ENCODE measurements around the gene S100A16.

S100A16 gene

GRCh38 chr1:153624965-153625611 is 12.2 kb upstream of the S100A16 start:
- Histone ChIP-seq H3K4me3 (ENCODE audit: low read length) (peak overlapping the region; percentile 19), H3K27me3 (ENCODE audit: control insufficient read depth, insufficient read depth, low read length) (no peaks in the 10 kb centered on the region), H3K4me1 (ENCODE audit: control insufficient read depth, insufficient read depth, low read length) (peaks cover 20% of the 10 kb centered on the region), H3K27ac (ENCODE audit: low read depth, low read length) (peak overlapping the region; percentile 94), H3K9ac (ENCODE audit: low read length) (no peak overlapping the region), H3K36me3 (ENCODE audit: control insufficient read depth, insufficient read depth, low read length) (no peaks in the 10 kb centered on the region)

- Histone ChIP-seq H3K27ac (ENCODE audit: low read depth, low read length) (no peak overlapping the region), H3K9ac (ENCODE audit: low read length) (no peak overlapping the region), H3K36me3 (ENCODE audit: control insufficient read depth, insufficient read depth, low read length) (peaks cover 4% of the 10 kb centered on the region), H3K4me1 (ENCODE audit: control insufficient read depth, insufficient read depth, low read length) (peaks cover 20% of the 10 kb centered on the region), H3K4me3 (ENCODE audit: low read length) (no peak overlapping the region), H3K27me3 (ENCODE audit: control insufficient read depth, insufficient read depth, low read length) (no peaks in the 10 kb centered on the region)
Measured at GRCh38 chr1:153623101-153623500, 10.2 kb upstream of the S100A16 start.

DNA sequence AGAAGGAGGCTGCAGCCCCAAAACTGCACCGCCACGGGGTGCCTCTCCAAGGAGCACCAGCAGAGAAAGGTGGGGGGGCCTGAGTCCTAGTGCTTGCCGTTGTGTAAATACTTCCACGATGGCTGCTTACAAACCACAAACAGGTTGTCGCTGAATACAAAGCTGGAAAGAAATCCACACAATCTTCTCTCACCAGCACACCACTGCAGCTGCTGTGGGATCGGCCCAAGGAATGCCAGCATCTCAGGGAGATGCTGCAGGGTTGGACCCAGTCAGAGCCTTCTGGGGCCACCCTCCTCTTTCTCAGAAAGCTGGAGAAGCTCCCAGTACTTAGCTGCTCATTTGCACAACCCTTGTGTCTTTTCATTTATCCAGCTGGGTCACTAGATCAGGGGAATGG is 6.2 kb upstream of the S100A16 start:
- no peaks in the 10 kb centered on the region for H3K27me3 ChIP-seq (ENCODE audit: control insufficient read depth, insufficient read depth, low read length)
- H3K4me1 ChIP-seq (ENCODE audit: control insufficient read depth, insufficient read depth, low read length) = peaks cover 1% of the 10 kb centered on the region
- no peak overlapping the region for H3K4me3 ChIP-seq (ENCODE audit: low read length)
- no peak overlapping the region for H3K27ac ChIP-seq (ENCODE audit: low read depth, low read length)
- H3K36me3 ChIP-seq (ENCODE audit: control insufficient read depth, insufficient read depth, low read length) = peaks cover 4% of the 10 kb centered on the region
- no peak overlapping the region for H3K9ac ChIP-seq (ENCODE audit: low read length)

DNA sequence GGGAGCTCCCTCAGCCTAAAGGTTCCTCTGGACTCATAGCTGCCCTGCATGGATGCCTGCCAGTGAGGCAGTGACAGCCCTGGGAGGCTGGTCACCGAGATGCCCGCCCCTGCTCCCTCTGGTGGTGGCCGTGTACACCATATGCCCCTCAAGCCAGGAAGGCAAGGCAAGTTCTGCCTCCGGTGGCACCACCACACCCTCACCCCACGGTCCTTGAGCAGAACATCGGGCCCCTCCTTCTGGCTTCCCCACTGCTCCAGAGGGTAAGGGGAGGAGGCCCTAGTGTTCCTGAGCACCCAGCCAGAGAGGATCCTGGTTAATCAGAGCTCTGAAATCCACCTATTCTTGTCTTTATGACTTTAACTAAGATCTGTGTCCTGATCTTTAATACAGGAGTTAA is 4.7 kb upstream of the S100A16 start:
- Histone ChIP-seq H3K9ac (ENCODE audit: low read length) (no peak overlapping the region), H3K27me3 (ENCODE audit: control insufficient read depth, insufficient read depth, low read length) (no peaks in the 10 kb centered on the region)

DNA sequence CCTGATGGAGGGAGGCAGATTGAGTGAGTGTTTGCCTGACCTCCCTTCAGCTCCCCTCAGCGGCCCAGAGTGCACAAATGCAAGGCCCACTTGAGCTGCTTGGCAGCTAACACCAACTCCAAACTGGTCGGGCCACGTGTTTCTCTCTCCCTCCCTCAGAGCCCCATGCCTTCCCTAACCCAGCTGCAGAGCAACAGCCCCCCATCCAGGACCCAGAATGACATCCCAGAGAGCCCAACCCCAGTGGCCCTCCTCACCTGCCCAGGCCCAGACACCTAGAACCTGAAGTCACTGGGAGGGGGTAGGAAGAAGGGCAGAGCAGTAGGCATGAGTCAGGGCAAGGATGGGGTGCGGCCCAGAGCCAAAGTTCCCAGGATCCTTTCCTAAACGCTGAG is 4.0 kb upstream of the S100A16 start:
- Histone ChIP-seq H3K4me1 (ENCODE audit: control insufficient read depth, insufficient read depth, low read length) (peaks cover 2% of the 10 kb centered on the region), H3K9ac (ENCODE audit: low read length) (no peak overlapping the region), H3K27ac (ENCODE audit: low read depth, low read length) (no peak overlapping the region), H3K36me3 (ENCODE audit: control insufficient read depth, insufficient read depth, low read length) (peaks cover 4% of the 10 kb centered on the region), H3K27me3 (ENCODE audit: control insufficient read depth, insufficient read depth, low read length) (no peaks in the 10 kb centered on the region), H3K4me3 (ENCODE audit: low read length) (no peak overlapping the region)

More for the DNA sequence above, 4.7 kb upstream of the S100A16 start:
- H3K27ac ChIP-seq (ENCODE audit: low read depth, low read length) = no peak overlapping the region
- H3K36me3 ChIP-seq (ENCODE audit: control insufficient read depth, insufficient read depth, low read length) = peaks cover 4% of the 10 kb centered on the region
- H3K4me3 ChIP-seq (ENCODE audit: low read length) = no peak overlapping the region
- peaks cover 2% of the 10 kb centered on the region for H3K4me1 ChIP-seq (ENCODE audit: control insufficient read depth, insufficient read depth, low read length)

- Histone ChIP-seq H3K36me3 (ENCODE audit: control insufficient read depth, insufficient read depth, low read length) (peaks cover 4% of the 10 kb centered on the region), H3K27me3 (ENCODE audit: control insufficient read depth, insufficient read depth, low read length) (no peaks in the 10 kb centered on the region), H3K27ac (ENCODE audit: low read depth, low read length) (no peak within 1 kb of the TSS), H3K4me3 (ENCODE audit: low read length) (peak within 1 kb of the TSS; percentile 51), H3K4me1 (ENCODE audit: control insufficient read depth, insufficient read depth, low read length) (peaks cover 6% of the 10 kb centered on the region), H3K9ac (ENCODE audit: low read length) (no peak within 1 kb of the TSS)
Measured at GRCh38 chr1:153616144-153616916, 3.4 kb upstream of the S100A16 start, which contains the start of gene S100A14. S100A14 (minus strand) TSS chr1:153616325; CDS start chr1:153615858, 467 bp downstream.

DNA sequence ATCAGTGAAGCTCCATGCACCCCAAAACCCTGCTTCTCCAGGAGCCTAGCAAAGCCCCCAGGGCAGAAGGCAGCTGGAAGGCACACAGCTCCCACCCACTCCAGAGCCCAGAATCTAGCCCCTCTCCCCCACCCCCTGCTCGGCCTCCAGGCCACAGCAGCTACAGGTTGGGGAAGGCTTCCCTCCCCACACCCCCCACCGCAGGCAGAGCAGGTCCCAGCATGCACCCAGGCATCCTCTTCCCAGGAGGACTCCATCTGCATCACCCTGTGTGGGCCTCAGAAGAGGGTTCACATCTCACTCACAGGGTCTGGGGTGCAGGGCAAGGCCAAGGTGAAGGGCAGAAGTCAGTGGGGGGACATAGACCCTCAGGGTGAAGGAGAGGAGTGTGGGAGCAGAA is 2.5 kb upstream of the S100A16 start:
- H3K27ac ChIP-seq (ENCODE audit: low read depth, low read length) = no peak overlapping the region
- H3K9ac ChIP-seq (ENCODE audit: low read length) = no peak overlapping the region
- H3K4me1 ChIP-seq (ENCODE audit: control insufficient read depth, insufficient read depth, low read length) = peaks cover 9% of the 10 kb centered on the region
- no peaks in the 10 kb centered on the region for H3K27me3 ChIP-seq (ENCODE audit: control insufficient read depth, insufficient read depth, low read length)
- peaks cover 4% of the 10 kb centered on the region for H3K36me3 ChIP-seq (ENCODE audit: control insufficient read depth, insufficient read depth, low read length)
- H3K4me3 ChIP-seq (ENCODE audit: low read length) = peak overlapping the region; percentile 51

GRCh38 chr1:153614906-153615305 is 2.0 kb upstream of the S100A16 start:
- peaks cover 13% of the 10 kb centered on the region for H3K4me1 ChIP-seq (ENCODE audit: control insufficient read depth, insufficient read depth, low read length)
- H3K27ac ChIP-seq (ENCODE audit: low read depth, low read length) = no peak overlapping the region

GRCh38 chr1:153614189-153614900 is 1.4 kb upstream of the S100A16 start:
- Histone ChIP-seq H3K4me1 (ENCODE audit: control insufficient read depth, insufficient read depth, low read length) (peaks cover 14% of the 10 kb centered on the region), H3K9ac (ENCODE audit: low read length) (no peak overlapping the region), H3K27me3 (ENCODE audit: control insufficient read depth, insufficient read depth, low read length) (no peaks in the 10 kb centered on the region), H3K36me3 (ENCODE audit: control insufficient read depth, insufficient read depth, low read length) (no peaks in the 10 kb centered on the region), H3K27ac (ENCODE audit: low read depth, low read length) (no peak overlapping the region), H3K4me3 (ENCODE audit: low read length) (no peak overlapping the region)

More at GRCh38 chr1:153614906-153615305, 2.0 kb upstream of the S100A16 start:
- H3K36me3 ChIP-seq (ENCODE audit: control insufficient read depth, insufficient read depth, low read length) = peaks cover 4% of the 10 kb centered on the region
- no peak overlapping the region for H3K9ac ChIP-seq (ENCODE audit: low read length)
- H3K27me3 ChIP-seq (ENCODE audit: control insufficient read depth, insufficient read depth, low read length) = no peaks in the 10 kb centered on the region
- H3K4me3 ChIP-seq (ENCODE audit: low read length) = no peak overlapping the region

DNA sequence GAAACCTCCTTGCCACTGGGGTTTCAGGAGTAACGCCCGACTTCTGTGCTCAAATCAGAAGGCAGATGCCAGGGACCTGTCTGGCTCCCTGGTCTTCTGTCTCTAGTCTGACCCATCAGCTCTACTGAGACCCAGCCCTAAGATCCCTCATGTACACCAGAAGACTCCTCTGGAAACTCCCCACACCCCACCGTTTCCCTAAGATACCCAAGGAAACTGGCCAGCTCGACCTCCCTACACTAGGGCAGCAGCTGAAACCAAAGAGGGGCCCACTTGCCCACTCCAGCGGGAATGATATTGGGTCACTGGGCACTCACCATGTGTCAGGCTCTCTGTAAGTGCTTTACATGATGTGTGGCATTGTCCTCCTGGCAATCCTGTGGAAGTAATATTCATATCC is 469 bp upstream of the S100A16 start:
- no peaks in the 10 kb centered on the region for H3K36me3 ChIP-seq (ENCODE audit: control insufficient read depth, insufficient read depth, low read length)
- peaks cover 18% of the 10 kb centered on the region for H3K4me1 ChIP-seq (ENCODE audit: control insufficient read depth, insufficient read depth, low read length)
- peak overlapping the region; percentile 82 for H3K27ac ChIP-seq (ENCODE audit: low read depth, low read length)
- no peaks in the 10 kb centered on the region for H3K27me3 ChIP-seq (ENCODE audit: control insufficient read depth, insufficient read depth, low read length)
- H3K9ac ChIP-seq (ENCODE audit: low read length) = no peak overlapping the region
- H3K4me3 ChIP-seq (ENCODE audit: low read length) = peak overlapping the region; percentile 87

DNA sequence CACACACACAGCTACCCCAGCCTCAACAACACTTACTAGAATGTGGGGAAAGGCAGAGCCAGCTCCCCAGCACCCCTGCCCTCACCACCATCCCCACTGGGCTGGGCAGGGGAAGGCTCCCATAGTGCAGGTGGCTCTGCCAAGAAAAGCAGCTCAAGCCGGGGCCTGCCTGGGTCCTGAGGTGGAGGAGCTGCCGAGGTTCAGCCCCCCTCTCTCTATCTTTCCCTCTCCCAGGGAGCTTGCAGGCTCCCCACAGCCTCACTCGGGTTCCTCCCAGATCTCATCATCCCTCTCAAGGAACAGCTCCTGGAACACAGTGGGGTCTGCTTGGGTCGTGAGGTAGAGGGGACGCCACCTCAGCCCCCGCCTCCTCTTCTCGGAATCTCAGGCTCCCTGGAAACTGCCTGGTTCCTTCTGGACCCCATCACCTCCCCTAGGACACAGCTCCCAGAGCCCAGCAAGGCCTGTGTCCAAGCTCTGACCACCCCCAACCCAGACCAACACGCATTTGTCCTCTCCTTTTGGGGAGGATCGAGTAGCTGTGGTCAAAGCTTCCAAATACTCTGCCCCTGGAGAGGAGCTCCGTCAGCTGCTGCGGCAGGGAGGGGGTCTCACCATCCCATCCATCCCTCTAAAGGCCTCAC is 704 bp downstream of the S100A16 start:
- H3K4me1 ChIP-seq (ENCODE audit: control insufficient read depth, insufficient read depth, low read length) = peaks cover 18% of the 10 kb centered on the region
- H3K27me3 ChIP-seq (ENCODE audit: control insufficient read depth, insufficient read depth, low read length) = no peaks in the 10 kb centered on the region
- H3K4me3 ChIP-seq (ENCODE audit: low read length) = peak overlapping the region; percentile 87
- H3K36me3 ChIP-seq (ENCODE audit: control insufficient read depth, insufficient read depth, low read length) = no peaks in the 10 kb centered on the region
- H3K27ac ChIP-seq (ENCODE audit: low read depth, low read length) = peak overlapping the region; percentile 82
- H3K9ac ChIP-seq (ENCODE audit: low read length) = peak overlapping the region; percentile 64

GRCh38 chr1:153611356-153611755 is 1.6 kb downstream of the S100A16 start:
- peak overlapping the region; percentile 10 for H3K9ac ChIP-seq (ENCODE audit: low read length)
- H3K27ac ChIP-seq (ENCODE audit: low read depth, low read length) = no peak overlapping the region
- H3K27me3 ChIP-seq (ENCODE audit: control insufficient read depth, insufficient read depth, low read length) = no peaks in the 10 kb centered on the region
- H3K36me3 ChIP-seq (ENCODE audit: control insufficient read depth, insufficient read depth, low read length) = peaks cover 4% of the 10 kb centered on the region
- H3K4me1 ChIP-seq (ENCODE audit: control insufficient read depth, insufficient read depth, low read length) = peaks cover 18% of the 10 kb centered on the region
- H3K4me3 ChIP-seq (ENCODE audit: low read length) = peak overlapping the region; percentile 87
